GM19035 (cell line): ENCODE results near the gene PTPRH.

ENCODE experiments used
- ATAC-seq: cut with Tn5 transposase; IDR thresholded peaks from one replicate; pipeline ENCODE4 v1.9.1; 2021; ENCODE audit not compliant: unreplicated experiment

Gene PTPRH, protein sequence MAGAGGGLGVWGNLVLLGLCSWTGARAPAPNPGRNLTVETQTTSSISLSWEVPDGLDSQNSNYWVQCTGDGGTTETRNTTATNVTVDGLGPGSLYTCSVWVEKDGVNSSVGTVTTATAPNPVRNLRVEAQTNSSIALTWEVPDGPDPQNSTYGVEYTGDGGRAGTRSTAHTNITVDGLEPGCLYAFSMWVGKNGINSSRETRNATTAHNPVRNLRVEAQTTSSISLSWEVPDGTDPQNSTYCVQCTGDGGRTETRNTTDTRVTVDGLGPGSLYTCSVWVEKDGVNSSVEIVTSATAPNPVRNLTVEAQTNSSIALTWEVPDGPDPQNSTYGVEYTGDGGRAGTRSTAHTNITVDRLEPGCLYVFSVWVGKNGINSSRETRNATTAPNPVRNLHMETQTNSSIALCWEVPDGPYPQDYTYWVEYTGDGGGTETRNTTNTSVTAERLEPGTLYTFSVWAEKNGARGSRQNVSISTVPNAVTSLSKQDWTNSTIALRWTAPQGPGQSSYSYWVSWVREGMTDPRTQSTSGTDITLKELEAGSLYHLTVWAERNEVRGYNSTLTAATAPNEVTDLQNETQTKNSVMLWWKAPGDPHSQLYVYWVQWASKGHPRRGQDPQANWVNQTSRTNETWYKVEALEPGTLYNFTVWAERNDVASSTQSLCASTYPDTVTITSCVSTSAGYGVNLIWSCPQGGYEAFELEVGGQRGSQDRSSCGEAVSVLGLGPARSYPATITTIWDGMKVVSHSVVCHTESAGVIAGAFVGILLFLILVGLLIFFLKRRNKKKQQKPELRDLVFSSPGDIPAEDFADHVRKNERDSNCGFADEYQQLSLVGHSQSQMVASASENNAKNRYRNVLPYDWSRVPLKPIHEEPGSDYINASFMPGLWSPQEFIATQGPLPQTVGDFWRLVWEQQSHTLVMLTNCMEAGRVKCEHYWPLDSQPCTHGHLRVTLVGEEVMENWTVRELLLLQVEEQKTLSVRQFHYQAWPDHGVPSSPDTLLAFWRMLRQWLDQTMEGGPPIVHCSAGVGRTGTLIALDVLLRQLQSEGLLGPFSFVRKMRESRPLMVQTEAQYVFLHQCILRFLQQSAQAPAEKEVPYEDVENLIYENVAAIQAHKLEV

DNA sequence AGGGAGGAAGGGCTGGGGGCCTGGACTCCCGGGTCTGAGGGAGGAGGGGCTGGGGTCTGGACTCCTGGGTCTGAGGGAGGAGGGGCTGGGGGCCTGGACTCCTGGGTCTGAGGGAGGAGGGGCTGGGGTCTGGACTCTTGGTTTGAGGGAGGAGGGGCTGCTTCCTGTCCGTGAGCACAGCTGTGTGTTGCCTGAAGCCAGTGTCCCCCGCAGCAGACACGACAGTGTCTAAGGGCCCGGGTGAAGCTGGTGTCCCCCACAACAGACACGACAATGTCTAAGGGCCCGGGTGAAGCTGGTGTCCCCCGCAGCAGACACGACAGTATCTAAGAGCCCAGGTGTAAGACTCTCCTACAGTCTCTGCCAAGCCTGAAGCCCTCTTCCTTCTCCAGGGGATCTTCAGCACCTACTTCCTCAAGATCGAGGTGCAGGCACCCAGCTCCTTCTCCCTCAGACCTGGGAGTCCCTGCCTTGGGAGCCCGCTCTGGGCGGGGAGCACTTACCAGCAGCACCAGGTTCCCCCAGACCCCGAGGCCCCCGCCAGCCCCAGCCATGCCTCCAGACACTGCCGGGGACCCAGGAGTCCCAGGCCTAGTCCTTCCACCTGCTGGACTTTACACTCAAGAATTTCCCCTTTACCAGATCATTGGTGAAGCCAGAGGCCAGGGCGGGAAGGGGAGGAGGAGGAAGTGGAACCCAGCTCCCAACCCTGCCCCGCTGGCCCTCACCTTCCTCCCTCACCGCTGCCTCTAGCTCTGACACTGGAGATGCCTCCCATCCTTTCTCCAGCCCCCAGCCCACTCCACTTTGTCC is at the start of gene PTPRH:
Gene PTPRH (minus strand): TSS at position 622 of the 813 bp plus-strand sequence. CDS start 68 bp downstream, at position 554.
- ATAC-seq, result no peak

DNA sequence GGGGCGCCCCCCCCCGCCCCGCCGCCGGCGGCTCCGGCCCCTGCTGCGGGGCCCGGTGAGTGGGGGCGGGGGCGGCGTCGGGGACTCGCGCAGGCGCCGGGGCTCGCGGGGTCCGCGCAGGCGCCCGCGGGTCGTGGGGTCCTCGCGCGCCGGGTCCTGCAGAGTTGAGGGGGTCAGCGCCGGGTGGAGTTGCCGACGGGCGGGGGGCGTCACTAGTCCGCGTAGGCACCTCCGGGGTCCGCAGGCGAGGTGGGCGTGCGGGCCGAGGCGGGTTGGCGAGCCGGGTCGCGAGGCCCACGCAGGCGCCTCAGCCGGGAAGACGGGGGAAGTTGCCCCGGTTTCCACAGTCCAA is 49.2 kb upstream of the PTPRH start:
- peak; percentile 10 for ATAC-seq

DNA sequence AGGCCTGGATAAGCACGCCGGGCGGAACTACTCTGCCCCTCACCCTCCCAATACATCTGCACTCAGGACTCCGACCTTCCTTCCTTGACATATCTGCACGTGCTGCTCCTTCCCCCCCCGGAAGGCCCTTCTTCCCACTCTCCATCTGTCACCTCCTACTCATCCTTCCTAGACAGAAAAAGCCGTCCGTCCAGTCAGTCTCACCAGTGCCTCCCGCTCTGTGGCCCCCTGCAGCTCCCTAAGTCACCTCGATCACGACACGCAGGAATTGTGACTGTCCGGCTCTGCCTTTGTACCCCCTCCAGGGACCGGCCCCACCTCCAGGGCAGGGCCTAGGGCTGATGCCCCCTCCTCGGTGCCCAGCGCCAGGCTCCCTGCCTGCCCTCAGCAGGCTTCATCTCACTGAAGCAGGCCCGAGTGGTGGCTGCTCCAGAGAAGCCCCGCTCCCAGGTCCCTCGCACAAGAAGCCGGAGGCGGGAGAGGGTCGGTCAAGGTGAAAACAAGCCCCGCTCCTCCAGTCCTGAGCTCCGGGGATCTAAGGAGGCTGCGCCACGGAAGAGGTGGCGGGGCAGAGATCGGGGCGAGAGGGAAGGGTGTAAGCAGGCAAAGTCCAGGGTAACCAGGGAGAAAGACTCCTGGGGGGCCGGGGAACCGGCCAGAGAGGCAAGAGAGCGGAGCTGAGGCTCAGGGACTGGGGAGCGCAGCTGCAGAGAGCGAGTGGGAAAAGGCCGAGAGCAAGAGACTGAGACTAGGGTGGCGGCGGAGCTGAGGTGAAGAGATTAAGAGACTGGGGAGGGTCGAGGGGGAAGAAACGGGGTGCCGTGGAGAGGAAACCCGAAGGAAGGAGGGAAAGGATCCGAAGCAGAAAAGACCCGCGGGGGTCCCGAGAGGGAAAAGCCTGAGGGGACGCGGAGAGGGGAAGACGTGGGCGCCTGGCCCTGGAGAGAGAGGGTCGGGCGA is 48.4 kb upstream of the PTPRH start:
- ATAC-seq, result no peak

DNA sequence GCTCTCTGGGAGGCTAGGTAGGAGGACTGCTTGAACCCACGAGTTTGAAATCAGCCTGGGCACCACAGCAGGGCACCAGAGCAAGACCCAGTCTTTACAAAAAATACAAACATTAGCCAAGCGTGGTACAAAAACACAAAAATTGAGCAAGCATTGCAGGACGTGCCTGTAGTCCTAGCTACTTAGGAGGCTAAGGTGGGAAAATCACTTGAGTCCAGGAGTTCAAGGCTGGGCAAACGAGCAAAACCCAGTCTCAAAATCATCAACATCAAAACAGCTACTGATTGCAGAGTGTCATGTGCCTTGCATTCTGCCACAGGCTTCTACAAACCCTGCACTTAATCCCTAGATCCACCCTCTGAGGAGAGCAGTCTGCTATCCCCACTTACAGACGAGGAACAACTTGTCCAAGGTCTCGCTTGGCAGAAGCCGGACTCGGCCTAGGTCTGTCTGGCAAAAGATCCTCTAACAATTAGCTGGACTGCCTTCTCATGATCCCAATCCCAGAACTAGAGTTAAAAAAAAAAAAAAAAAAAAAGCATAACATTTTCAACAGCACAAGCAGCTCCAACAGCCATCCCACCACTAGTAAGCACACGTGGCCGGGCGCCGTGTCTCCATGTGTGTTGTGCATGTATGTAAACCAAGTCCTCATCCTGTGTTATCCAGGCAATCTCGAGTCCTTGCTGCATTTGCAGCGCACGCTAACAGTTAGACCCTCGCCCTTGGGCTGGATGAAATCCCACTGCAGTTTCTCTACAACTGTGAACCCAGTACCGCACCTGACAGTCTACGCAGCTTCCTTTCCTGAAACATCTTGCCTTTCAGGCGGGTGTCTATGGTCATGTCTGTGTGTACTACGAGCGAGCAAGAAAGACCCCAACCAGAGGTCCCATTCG is 47.5 kb upstream of the PTPRH start:
- no peak for ATAC-seq

DNA sequence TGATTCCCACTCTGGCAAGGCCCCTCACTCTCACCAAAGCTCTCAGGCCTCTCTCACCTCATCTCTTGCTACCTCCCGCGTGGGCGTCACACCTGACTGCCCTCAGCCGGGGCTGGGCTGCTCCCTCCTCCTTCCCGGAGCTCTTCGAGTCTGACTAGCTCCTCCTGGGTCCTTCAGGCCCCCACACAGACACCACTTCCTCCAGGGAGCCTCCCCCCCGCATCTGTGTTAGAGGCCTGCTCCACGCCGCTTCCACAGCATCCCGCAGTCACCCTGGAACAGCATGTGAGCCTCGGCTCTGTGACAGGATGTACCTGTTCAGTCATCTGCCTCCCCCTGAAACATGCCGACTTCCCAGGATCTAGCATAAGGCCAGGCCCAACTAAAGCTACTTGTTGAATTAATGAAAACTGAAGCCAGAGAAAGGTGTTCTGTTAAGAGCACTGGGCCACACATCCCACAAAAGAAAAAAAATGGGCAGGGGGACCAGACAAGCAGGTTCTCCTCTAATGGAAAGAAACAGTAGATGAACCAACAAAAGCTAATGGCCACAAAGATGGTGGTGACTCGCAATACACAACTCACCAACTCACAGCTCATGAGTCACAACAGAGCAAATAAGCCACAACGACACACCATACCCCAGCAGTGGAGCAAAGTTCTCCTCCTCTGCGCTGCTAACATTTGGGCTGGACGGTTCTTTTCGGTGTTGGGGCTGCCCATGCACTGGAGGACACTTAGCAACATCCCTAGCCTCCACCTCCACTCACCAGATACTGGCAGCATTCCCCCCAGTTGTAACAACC is 46.5 kb upstream of the PTPRH start:
- no peak for ATAC-seq

DNA sequence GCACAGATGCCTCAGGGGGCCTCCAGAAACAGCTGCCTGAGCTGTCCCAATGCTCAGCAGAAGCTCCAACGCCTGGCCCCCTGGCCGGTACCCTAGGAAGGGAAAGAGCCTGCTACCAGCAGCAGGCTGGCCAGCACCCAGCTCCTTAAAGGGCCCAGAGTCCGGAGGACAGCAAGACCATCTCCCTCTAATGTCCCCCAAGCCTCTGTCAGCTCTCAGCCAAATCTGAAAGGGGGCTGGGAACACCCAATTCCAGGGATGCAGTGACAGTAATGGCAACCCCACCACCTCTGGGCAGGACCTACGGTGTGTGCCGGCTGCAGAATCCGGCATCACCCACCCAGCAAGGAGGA is 45.3 kb upstream of the PTPRH start:
- ATAC-seq, result no peak

DNA sequence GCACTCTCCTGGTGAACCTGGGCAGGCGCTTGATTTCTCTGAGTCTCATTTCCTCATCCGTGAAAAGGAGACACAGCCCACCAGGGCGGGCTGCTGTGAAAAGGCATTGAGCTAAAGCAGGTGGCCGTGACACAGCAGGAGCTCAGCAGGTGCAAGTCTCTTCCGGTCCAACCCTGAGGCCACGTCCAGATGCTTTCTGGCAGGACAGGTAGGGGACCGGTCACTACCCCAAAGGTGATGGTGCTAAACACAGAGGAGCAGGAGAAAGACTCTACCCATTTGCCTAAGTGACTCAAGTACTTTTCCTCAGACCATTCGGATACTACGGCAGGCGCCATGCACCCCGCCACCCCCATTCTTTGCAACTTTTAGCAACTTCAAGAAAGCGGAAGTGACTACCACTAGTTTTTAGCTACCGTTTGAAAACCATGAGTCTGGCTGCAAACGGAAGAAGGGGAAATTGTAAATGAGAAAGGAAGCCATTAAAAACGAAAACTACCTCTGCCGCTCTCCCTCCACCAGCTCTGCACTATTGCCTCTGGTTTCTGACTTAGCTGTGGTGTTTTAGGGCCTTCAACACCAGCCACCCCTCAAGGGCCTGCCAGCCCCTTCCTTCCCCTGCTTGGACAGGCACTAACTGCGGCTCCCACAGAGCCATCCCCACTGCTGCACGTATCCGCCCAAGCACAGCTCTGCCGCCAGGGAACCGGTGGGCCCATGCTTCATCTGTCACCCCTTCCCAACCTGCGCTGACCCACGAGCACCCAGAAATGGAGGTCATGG is 44.7 kb upstream of the PTPRH start:
- ATAC-seq, result no peak

DNA sequence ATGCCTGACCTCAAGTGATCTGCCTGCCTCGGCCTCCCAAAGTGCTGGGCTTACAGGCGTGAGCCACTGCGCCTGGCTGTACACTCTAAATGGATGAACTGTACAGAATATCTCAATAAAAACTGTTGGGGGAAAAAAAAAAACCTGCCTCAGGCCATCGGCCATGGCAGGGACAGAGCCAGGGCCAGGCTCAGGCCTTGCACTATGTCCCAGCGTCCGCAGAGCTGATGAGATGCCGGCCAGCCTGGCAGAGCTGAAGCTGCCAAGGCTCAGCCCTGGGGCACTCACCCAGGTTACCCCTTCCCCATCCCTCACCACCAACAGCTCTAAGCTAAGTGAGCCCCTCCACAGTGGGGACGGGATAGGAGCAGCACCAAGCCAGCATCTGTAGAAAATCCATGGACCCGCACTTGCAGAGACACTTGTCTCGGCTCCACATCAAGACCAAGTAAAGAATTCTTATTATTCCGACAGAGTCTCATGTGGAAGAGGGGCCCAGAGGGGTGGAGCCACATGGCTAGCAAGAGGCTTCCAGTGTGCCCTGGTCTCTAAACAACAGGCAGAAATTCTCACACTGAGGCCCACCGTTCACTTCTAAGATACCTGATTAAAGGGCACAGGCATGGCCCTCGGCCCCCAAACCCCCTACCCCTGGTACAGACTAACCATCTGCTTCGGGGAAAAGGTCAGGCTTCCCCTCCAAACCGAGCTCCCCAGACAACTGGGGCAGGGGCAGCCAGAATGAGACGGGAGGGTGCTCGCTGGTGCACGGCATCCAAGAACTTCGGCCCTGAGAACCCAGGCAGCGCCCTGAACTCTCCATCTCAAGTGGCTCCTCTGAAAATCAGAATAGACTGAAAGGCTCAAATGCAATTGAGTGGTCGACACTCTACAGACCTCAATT is 43.7 kb upstream of the PTPRH start:
- ATAC-seq, result no peak

DNA sequence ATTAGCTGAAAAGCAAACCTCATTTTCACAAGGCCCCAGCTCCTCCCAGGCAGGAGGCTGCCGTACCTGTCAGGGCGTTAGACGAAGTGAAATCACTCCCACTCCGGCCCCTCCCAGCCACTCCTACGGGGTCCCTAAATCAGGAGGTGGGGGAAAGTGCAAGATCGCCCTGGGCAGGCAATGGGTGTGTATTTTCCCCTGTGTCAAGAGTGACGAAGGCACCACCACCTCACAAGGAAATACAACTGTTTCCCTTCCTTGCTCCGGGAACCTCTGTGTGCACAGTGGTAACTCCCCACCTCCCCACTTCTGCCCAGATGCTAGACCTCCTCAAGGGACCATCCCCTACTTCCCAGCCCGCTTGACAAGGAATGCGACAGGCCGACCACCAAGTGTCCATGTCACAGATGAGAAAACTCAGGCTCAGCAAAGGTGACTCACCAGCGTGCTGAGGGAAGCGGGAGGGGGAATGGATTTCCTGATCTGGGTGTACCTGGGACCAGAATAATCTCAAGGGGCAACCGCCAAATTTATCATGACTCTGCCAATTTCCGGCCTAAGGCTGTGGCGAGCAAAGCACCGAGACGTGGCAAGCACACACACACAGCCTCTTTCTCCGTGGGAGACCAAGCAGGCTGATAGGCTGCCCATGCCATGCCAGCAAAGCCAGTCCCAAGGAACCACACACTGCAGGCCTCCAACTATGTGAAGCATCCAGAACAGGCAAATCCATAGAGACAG is 42.2 kb upstream of the PTPRH start:
- no peak for ATAC-seq

DNA sequence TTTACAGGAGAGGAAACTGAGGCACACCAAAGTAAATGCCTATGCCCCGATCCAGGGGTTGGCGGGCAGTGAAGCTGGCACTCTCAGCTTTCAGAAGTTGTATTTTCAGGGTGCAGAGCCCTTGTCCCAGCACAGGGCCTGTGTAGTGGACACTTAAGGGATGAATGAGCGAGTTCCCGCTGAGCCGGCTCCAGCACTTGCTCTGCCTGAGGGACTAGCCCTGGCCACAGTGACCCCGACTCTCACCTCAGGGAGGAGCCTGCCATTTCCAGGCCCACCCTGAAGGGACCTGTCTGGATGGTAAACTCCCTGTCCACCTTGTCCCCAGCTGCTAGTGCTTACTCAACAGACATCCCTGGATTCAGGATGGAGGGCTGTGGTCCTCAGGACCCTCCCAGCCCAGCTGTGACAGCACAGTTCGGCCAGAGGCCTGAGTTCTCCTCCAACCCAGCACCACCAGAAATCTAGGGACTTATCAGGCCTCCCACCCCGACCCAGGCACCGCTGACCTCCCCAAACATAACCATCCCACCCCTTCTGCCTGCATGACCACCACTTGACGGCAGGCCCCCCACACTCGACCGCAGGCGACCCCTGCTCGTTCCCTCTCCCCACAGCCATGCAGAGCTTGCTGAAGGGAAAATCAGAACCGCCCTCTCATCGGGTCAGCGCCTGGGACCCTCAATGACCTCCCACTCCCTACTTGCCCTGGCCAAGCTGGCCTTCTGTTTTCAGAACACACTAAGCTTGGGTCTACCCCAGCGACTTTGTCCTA is 41.1 kb upstream of the PTPRH start:
- no peak for ATAC-seq

DNA sequence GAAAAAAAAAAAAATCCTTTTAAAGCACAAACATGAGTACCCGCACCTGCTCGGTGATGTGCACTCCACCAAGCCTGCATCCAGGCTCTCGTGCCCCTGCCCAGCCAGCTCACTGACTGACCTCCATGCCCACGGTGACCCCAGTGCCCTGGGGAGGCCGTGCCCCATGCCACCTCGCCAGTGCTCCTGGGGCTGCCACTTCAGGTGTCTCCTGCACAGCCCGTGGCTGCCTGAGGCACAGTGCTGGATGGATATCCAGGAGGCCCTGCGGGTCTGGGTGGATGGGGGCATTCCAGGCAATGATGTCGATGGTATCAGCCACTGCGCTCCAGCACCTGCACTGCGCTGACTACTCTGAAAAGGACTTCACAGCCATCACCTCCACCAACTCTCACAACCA is 40.5 kb upstream of the PTPRH start:
- ATAC-seq, result no peak

DNA sequence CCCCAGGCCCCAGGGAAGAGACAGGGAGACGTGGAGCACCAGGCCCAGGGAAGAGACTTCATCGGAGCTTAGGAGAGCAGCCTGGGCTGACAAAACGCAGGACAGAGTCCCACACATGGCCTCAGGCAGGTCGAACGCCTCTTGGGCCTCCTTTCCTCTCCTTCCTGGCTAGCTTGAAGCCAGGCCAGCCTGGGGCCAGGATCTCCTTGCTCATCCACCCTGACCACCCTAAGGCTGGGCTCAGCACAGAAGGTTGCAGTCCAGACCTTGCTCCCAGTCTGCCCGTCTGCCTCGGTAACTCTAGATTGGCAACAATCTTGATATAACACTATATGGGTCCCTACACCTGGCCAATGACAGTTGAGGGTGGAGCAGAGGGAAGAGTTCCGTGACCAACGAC is 39.4 kb upstream of the PTPRH start:
- ATAC-seq, result no peak

DNA sequence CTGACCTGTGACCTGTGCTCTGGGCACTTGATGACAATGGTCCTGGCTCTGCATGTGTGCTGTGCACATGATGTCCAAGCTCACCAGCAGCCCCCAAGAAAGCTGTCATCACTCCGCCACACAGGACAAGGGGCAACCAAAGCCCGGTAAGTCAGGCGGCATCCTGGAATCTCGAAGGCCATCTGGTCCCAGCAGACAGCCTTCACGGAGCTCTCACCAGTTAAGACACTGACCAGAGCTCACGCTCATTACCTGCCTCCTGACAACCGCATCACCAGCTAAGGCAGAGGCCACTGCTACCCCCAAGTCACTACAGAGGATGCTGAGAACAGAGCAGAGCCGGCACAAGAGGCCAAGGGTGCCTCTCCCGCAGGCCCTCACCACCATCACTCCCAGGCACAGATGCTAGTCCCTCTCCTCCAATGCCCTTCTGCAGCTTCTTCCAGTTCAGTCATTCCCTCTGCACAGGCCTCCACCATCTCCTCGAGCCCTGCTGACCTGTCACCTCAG is 38.9 kb upstream of the PTPRH start:
- ATAC-seq, result no peak

DNA sequence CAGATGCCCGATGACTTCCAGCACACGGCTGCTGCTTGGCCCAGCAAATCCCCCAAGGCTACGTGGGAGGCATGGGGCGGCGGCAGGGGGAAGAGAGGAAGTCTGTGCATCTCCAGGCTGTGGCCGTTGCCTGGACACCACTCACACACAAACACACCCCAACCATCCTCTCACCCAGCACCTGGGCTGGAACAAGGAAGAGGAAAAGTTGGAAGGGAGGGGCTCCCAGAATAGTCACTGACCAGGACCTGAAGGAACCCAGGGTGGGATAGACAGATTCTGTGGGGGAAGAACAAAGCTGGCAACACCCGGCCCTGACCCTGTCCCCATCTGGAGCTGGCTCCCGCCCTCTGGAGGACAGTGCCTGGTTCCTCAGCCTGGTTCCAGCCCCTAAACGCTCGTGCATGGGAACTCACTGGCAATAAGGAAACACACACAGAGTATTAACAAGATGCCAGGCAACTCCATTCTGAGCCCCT is 38.4 kb upstream of the PTPRH start:
- no peak for ATAC-seq
